Activated CD8-positive, alpha-beta memory T cell treated with anti-CD3 and anti-CD28 coated beads for 36 hours (primary cell): ENCODE data around the gene CRYM. TPM values are rescaled to one million over a fixed set of nuclear protein-coding genes. Genes with fewer than 3 reads are reported as not detected.
"Not testable (repeated sequence)": the region's sequence is repeated elsewhere in the genome, so short reads cannot be mapped to it uniquely, and the experiment has no call there.

ENCODE experiments used
- CTCF ChIA-PET: fragments of 350-600 bp; sonication (Branson Sonifier 250); formaldehyde crosslinking; loops from one replicate; lab custom pipeline; 2021; ENCODE audit warnings: antibody characterized with exemption; lab: Charles Lee
- POLR2A ChIA-PET: fragments of 350-600 bp; sonication (Branson Sonifier 250); formaldehyde crosslinking; loops from one replicate; lab custom pipeline; 2021; ENCODE audit warnings: antibody characterized with exemption; lab: Charles Lee
- total RNA-seq, 2 experiments: library from RNA; stranded (reverse); gene quantifications; one replicate each; pipeline ENCODE4 v1.2.3, GENCODE V29; 2021

CRYM gene
- total RNA-seq, 2 experiments from 2014 or later, result not detected

DNA sequence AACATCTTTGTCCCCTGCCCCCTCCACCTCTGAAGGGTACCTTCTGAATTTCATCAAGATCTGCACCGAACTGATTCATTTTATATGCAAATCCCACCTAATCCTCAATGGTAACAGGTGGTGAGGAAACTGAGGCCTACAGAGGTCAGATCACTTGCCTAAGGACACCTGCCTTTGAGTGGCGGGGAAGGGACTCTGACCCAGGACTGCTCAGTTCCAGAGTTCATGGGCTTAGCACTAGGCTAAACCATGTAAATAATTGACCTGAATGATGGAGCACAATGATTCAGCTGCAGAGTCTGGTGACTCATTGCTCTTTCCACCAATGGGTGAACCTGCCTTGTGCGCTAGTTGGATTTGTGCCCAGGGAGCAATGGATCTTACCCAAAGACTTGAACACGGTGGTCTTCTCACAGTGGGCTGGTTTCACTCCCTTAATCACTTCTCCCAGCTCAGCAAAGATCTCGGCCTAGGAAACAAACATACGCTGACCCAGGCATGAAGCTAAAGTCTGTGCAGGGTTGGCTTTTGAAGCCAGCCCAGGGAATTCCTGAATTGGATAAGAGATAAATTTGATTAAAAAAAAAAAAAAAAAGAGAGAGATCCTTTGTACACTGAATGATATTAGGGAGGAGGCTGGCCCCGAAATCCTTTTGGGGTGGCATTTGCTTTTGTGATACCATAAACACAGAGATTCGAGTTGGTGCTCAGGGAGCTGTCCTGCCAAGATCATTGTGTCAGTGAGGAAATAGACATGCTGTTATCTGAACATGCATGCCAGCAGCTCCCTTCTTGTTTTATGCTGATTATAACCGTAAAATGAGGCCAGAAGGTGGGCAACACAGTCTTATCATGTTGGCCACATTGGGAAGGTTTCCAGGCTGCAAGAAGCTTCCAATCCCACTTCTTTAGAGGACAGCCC lies 17.0 kb downstream of the CRYM start:
- POLR2A ChIA-PET, result no interaction called here
- CTCF ChIA-PET, result interaction anchor here (0.7 kb wide), 1 partner anchor 60 kb away, joined by 3 read pairs; no protein-coding TSS in a partner anchor

DNA sequence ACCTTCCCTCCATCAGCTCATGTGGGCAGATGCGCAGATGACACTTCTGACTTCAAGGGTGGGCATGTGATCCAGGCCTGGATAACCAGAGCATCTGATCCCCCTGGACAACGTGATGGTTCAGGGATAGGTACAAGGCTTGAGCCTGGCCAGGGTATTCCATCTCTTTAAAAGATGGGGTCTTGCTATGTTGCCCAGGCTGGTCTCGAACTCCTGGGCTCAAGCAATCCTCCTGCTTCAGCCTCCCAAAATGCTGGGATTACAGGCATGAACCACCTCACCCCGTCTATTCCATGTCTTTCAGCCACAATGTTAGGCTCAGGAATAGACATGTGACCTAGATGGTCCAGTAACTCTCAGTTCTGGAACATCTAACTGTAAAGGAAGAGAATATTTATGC lies 20.8 kb downstream of the CRYM start:
- POLR2A ChIA-PET, result no interaction called here
- CTCF ChIA-PET, result interaction anchor here (0.6 kb wide), 1 partner anchor 9 kb away, joined by 3 read pairs; no protein-coding TSS in a partner anchor

- ChIA-PET POLR2A (no interaction called here), CTCF (no interaction called here)
Observed at GRCh38 chr16:21256636-21257035, 21.5 kb downstream of the CRYM start.

DNA sequence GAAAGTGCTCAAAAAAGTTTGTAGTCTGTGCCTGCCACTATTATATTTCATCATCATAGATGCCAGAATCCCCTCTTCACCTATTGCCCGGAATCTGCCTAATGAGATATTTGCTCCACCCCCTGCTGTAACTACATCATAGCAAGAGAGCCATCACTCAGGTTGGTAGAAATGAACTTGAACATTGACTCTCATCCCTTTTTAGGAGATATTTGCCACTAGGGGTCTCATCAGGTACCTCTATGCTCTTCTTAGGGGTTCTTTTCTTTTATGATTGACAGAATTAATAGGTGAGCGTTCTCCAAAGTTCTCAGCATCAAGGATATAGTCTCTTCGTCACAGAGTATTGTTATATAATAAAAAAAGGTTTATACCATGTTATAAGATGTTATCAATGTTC lies 24.6 kb downstream of the CRYM start:
- POLR2A ChIA-PET, result no interaction called here
- CTCF ChIA-PET, result interaction anchor here (0.6 kb wide), 1 partner anchor 1390 kb away, joined by 3 read pairs; no protein-coding TSS in a partner anchor

DNA sequence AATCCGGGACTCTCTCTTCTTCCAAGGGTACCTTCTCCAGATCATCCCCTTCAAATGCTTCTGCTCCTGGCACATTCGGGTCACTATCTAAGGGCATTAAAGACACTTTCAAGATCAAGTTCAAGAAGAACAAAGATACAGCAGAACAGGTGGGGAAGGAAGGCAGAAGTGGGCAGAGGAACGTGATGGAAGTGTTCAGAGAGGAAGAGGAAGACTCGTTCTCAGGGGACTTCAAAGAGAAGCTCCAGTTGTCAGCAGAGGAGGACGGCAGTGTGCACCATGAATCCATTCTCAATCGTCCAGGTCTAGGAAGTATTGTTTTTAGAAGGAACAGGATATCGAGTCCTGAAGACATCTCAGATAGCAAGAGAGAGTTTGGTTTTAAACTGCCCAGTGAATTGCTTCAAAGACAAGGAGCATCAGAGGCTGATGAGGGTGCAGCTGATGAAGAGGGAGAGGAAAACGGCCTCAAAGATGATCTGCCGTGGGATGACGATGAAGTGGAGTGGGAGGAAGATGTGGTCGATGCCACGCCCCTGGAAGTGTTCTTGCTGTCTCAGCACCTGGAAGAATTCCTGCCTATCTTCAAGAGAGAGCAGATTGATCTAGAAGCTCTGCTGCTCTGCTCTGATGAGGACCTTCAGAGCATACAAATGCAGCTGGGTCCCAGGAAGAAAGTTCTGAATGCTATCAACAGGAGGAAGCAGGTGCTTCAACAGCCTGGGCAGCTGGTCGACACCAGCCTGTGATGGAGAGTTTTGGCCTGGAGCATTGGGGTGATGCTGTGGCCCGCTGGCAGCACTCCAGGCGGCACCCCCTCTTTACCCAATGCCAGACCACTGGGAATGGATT lies 27.8 kb downstream of the CRYM start:
- ChIA-PET POLR2A (no interaction called here), CTCF (no interaction called here)

DNA sequence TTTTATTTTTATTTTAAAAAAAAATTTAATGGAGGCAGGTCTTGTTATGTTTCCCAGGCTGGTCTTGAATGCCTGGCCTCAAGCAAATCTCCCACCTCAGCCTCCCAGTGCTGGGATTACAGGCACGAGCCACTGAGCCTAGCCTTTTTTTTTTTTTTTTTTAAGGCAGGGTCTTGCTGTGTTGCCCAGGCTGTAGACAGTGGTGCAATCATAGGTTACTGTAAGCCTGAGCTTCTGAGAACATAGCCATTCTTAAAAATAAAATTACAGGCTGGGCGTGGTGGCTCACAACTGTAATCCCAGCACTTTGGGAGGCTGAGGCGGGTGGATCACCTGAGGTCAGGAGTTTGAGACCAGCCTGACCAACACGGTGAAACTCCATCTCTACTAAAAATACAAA lies 29.9 kb downstream of the CRYM start:
- CTCF ChIA-PET, result interaction anchor here (0.7 kb wide), 1 partner anchor 10 kb away, joined by 3 read pairs; no protein-coding TSS in a partner anchor
- POLR2A ChIA-PET, result not testable (repeated sequence)

- ChIA-PET POLR2A (no interaction called here), CTCF (no interaction called here)
Observed at GRCh38 chr16:21244518-21245215, 33.4 kb downstream of the CRYM start.

GRCh38 chr16:21242756-21243155 lies 35.3 kb downstream of the CRYM start:
- ChIA-PET POLR2A (no interaction called here), CTCF (no interaction called here)

GRCh38 chr16:21239646-21240045 lies 38.4 kb downstream of the CRYM start:
- ChIA-PET POLR2A (no interaction called here), CTCF (no interaction called here)

- ChIA-PET CTCF (no interaction called here), POLR2A (no interaction called here)
Observed at GRCh38 chr16:21236831-21237230, 41.3 kb downstream of the CRYM start.

DNA sequence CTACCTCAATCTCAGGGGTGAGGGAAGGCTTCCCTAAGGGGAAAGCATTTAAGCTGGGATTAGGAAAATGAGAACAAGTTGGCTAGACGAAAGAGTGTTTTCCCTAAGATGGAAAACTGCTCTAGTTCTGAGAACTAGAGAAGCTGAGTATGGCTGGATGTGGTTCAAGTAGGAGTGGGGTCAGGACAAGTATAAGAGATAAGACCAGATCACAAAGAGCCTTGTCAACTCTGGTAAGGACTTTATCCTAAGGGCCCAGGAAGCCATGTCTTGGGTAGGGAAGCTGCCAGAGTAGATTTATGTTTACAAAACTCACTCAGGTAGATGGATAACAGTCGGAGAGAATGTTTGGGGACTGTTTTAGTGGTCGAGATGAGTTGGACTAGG lies 42.9 kb downstream of the CRYM start:
- POLR2A ChIA-PET, result no interaction called here
- CTCF ChIA-PET, result no interaction called here

DNA sequence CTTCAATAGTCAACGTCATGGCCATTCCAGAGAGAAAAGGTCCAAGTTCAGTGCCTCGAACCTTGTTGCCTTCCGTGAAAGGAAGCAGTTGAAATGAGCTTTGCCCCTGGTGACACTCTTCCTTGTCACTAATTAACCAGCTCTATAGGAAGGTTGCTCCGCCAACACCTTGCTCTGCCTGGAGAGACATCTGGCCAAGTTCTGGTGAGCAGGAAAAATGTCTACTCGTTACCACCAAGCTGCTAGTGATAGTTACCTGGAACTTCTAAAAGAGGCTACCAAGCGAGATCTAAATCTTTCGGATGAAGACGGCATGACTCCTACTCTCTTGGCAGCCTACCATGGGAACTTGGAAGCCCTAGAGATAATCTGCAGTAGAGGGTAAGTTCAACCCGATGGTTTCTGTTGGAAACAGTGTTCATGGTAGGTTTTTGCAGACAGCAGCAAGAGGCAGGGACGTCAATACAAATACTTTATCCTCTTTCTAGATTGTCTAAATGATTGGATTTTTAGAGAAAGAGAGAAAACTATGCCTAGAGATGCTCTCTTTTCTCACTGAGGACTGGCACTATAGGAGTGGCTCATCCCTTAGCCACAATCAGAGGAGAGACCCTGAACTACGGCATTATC lies 44.5 kb downstream of the CRYM start, which contains the start of gene ANKS4B:
ANKS4B (plus strand) TSS at position 179 of the 630 bp plus-strand sequence; CDS start at position 218, 39 bp downstream.
- POLR2A ChIA-PET, result no interaction called here

GRCh38 chr16:21233045-21233520 lies 45.0 kb downstream of the CRYM start:
- CTCF ChIA-PET, result no interaction called here

More for the DNA sequence above, 44.5 kb downstream of the CRYM start, which contains the start of gene ANKS4B:
- CTCF ChIA-PET, result interaction anchor here (0.6 kb wide), 1 partner anchor 1391 kb away, joined by 3 read pairs; no protein-coding TSS in a partner anchor

DNA sequence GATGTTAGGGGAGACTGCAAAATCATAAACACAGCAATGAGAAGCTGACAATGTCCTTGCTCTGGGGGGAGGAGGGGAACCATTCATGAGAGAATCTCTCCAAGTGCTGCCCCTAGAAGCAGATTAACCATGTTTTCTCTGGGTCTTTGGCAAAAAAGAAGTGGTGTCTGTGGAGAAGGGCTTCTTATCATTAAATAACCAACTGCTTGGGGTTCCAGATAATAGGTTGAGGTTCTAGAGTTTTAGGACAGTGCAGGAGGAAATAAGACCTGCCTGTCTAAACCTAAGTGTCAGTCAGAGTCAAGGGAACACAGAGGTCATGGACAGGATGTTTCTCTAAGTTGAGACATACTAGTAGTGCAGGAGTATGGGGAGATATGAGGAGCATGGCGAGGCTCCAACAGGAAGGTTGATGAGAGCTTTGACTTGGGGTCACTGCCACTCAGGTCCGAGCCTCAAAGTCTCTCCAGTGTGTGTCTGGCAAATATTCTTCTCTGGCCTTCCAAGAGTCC lies 49.7 kb downstream of the CRYM start:
- ChIA-PET POLR2A (no interaction called here), CTCF (no interaction called here)

More at GRCh38 chr16:21233045-21233520, 45.0 kb downstream of the CRYM start:
- POLR2A ChIA-PET, result no interaction called here

GRCh38 chr16:21227866-21228265 lies 50.2 kb downstream of the CRYM start:
- CTCF ChIA-PET, result no interaction called here

DNA sequence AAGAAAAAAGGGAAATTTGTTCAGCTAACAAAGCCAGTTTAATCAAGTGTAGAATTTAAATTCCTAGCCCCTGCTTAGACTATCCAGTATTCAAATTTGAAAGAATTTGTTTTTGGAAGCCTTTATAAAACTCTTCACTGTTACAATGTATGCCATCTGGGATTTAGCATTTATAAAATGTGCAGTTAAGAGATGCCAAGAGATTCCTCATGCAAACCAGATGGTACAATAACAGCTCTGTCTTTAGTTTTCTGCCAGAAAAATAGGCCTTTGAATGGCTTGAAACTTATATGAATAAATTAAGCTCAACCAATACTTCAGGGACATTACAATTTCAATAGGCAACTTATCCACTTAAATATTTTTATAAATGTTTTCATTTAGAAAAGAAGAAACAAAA lies 51.3 kb downstream of the CRYM start:
- CTCF ChIA-PET, result no interaction called here

More at GRCh38 chr16:21227866-21228265, 50.2 kb downstream of the CRYM start:
- POLR2A ChIA-PET, result no interaction called here

DNA sequence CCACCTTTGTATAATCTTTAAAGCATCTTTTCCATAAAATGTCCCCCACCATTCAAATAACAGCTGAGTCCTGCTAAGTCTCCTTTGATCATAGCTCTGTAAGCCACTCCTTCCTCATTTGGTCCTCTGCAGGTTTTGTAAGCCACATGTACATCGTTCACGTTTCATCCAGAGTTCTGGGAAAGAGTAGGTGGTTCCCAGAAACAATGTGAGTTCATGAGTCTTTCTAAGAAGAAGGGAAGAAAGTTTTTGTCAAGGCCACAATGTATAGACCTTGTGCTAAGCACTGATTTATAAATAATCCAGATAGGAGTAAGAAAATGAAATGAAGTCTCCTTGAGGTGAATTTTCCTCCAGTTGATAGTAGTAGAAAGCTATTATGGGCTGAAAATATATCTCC lies 53.3 kb downstream of the CRYM start:
- ChIA-PET CTCF (no interaction called here), POLR2A (no interaction called here)

More for the DNA sequence above, 51.3 kb downstream of the CRYM start:
- POLR2A ChIA-PET, result no interaction called here

GRCh38 chr16:21223787-21224186 lies 54.3 kb downstream of the CRYM start:
- ChIA-PET POLR2A (no interaction called here), CTCF (no interaction called here)
